Measurements from ENCODE around the gene PTPRK.

PTPRK gene

GRCh38 chr6:128277379-128277778 is 243.0 kb downstream of the PTPRK start:
- no peak for DNase-seq

GRCh38 chr6:128276311-128276710 is 244.1 kb downstream of the PTPRK start:
- no peak for DNase-seq

GRCh38 chr6:128275681-128276080 is 244.7 kb downstream of the PTPRK start:
- no peak for DNase-seq

- no peak for DNase-seq
These were observed 245.4 kb downstream of the PTPRK start for GRCh38 chr6:128275030-128275429.

GRCh38 chr6:128271527-128271926 is 248.9 kb downstream of the PTPRK start:
- DNase-seq = no peak

GRCh38 chr6:128271011-128271410 is 249.4 kb downstream of the PTPRK start:
- no peak for DNase-seq

- no peak for DNase-seq
These were observed 253.5 kb downstream of the PTPRK start for GRCh38 chr6:128266946-128267345.

- no peak for DNase-seq
These were observed 254.7 kb downstream of the PTPRK start for GRCh38 chr6:128265706-128266105.

- no peak for DNase-seq
These were observed 260.4 kb downstream of the PTPRK start for GRCh38 chr6:128259730-128260685.

- DNase-seq = no peak
These were observed 261.2 kb downstream of the PTPRK start for GRCh38 chr6:128259029-128259724.

- DNase-seq = no peak
These were observed 264.3 kb downstream of the PTPRK start for GRCh38 chr6:128256095-128256494.

- no peak for DNase-seq
These were observed 267.8 kb downstream of the PTPRK start for GRCh38 chr6:128252341-128253176.

- no peak for DNase-seq
These were observed 268.7 kb downstream of the PTPRK start for GRCh38 chr6:128251445-128252340.

- no peak for DNase-seq
These were observed 269.9 kb downstream of the PTPRK start for GRCh38 chr6:128250370-128251070.

- no peak for DNase-seq
These were observed 271.0 kb downstream of the PTPRK start for GRCh38 chr6:128249429-128249828.

GRCh38 chr6:128246472-128247260 is 273.7 kb downstream of the PTPRK start:
- DNase-seq = no peak

- no peak for DNase-seq
These were observed 275.5 kb downstream of the PTPRK start for GRCh38 chr6:128244751-128245405.

- DNase-seq = no peak
These were observed 277.5 kb downstream of the PTPRK start for GRCh38 chr6:128242765-128243403.

- no peak for DNase-seq
These were observed 279.2 kb downstream of the PTPRK start for GRCh38 chr6:128241216-128241615.
